Prostate gland (tissue), 2 donors: ENCODE measurements around the gene TNFRSF9.

Source experiments
- POLR2A ChIP-seq: fragments of 450-650 bp; IDR thresholded peaks from one replicate; pipeline ENCODE4 v1.6.1; 2016; ENCODE audit warnings: antibody characterized with exemption, mild to moderate bottlenecking
- POLR2AphosphoS5 ChIP-seq: sonication (generic); formaldehyde crosslinking; IDR thresholded peaks from one replicate; pipeline ENCODE4 v1.6.1; 2017; ENCODE audit warnings: antibody characterized with exemption
- TF ChIP-seq, protein P1 (sequence below), 4 experiments: fragments of 200-600 bp in 2 of 4; fragments of 450-650 bp in 2 of 4; sonication (generic) in 2 of 4; IDR thresholded peaks; 1 replicate in 3 of 4; 2 replicates in 1 of 4; pipeline ENCODE4 v1.5.1; 2016 to 2019; ENCODE audit warnings: antibody characterized with exemption in 4 of 4, mild to moderate bottlenecking in 2 of 4, moderate library complexity in 2 of 4

- TF ChIP-seq, protein P1, sequence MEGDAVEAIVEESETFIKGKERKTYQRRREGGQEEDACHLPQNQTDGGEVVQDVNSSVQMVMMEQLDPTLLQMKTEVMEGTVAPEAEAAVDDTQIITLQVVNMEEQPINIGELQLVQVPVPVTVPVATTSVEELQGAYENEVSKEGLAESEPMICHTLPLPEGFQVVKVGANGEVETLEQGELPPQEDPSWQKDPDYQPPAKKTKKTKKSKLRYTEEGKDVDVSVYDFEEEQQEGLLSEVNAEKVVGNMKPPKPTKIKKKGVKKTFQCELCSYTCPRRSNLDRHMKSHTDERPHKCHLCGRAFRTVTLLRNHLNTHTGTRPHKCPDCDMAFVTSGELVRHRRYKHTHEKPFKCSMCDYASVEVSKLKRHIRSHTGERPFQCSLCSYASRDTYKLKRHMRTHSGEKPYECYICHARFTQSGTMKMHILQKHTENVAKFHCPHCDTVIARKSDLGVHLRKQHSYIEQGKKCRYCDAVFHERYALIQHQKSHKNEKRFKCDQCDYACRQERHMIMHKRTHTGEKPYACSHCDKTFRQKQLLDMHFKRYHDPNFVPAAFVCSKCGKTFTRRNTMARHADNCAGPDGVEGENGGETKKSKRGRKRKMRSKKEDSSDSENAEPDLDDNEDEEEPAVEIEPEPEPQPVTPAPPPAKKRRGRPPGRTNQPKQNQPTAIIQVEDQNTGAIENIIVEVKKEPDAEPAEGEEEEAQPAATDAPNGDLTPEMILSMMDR (IDR thresholded peaks at IDR 0.05), result no peak
- no peak for TF ChIP-seq POLR2A
- no peak for TF ChIP-seq POLR2AphosphoS5
These were observed 40.3 kb upstream of the TNFRSF9 start for GRCh38 chr1:7980984-7981383.
